Stimulated activated CD8-positive, alpha-beta memory T cell treated with anti-CD3 and anti-CD28 coated beads, Interleukin-4, amount 100 ng/mL, for 24 hours (primary cell): Measurements from ENCODE around the gene NT5C1A.
A peak's percentile ranks its signal among the peaks of the same experiment; 100 is the strongest.

Experiments
- DNase-seq: peaks from one replicate; pipeline ENCODE4 v3.0.0-alpha.2; 2020; ENCODE audit warnings: low read depth

Gene NT5C1A

GRCh38 chr1:39671793-39672550 lies at the start of gene NT5C1A:
TSS of gene NT5C1A (minus strand) at chr1:39672107. CDS start at chr1:39672038, 69 bp downstream.
- DNase-seq: no peak

GRCh38 chr1:39721664-39722063 lies 49.8 kb upstream of the NT5C1A start:
- DNase-seq: no peak

DNA sequence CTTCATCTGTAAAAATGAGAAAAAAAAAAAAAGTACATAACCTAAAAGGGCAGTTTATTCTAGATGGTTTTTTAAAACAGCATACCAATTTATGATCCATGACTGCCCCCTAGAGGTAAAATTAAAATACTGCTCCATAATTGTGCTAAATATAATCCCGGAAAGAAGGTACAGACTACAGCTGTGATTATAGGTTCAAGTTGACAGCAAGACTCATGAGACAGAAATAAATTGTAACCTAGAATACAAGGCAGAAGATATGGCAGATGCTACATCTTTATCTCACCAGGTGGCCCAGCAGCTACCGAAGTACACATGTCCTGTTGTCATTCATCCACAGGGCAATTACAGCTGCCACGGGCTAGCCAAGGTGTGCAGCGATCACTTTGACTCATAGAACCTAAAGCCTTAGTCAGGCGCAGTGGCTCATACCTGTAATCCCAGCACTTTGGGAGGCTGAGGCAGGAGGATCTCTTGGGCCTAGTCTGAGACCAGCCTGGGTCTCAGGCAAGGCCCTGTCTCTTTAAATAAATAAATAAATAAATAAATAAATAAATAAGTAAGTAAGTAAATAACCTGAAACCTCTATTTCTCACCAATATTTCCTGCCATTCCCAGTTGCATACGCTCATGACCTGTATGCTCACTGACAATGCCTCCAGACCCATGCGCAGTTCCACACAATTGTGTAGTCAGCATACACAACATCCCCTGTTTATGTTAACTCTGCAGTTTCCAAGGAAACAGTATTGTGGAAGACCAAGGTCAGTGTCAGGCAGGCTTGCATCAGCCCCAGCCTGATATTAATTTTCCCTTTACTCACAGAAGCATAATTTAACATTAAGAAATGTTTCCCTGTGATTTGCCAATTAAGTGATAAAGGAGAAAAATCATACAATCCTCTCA lies 48.4 kb upstream of the NT5C1A start:
- DNase-seq: no peak

GRCh38 chr1:39717809-39718208 lies 45.9 kb upstream of the NT5C1A start:
- DNase-seq: no peak

- DNase-seq: no peak
These were observed 41.6 kb upstream of the NT5C1A start for GRCh38 chr1:39713557-39713956.

DNA sequence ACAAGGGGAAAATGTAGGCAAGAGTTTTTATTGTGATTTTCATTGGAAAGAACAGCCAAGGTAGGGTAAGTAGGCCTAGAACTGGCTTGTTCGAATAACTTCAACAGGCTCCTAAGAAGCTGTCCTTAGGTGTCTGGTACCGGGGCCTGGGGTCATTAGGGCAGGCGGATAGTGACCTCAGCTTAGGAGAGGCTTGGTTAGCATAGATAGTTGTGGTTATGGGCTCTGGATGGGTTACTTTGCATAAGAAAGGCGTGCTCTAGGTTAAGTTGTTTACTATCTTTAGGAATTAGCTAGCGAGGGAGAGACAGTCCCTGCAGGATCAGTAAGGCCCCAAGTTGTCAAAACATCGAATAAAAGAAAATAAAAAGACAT lies 40.0 kb upstream of the NT5C1A start:
- no peak for DNase-seq

GRCh38 chr1:39711104-39711965 lies 39.4 kb upstream of the NT5C1A start:
- no peak for DNase-seq

GRCh38 chr1:39707506-39707905 lies 35.6 kb upstream of the NT5C1A start:
- DNase-seq: no peak

- DNase-seq: no peak
These were observed 32.9 kb upstream of the NT5C1A start for GRCh38 chr1:39704757-39705156.

DNA sequence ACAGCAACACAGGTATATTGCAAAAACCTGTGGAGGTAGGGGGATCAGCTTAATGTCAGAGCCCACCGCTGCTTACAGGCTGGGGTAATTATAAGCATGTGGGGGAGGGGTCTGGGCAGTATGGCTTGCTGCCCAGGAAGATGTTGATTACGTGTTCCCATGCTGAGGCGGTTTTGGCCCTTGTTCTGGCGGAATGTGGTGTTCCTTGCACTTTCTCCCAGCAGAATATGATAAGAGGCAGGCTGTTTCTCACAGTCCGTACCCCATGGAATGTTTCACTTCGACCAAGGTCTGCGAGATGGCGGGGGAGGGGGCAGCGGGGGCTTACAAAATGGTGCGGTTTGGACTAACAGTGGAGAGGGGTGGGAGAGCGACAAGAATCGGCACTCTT lies 29.1 kb upstream of the NT5C1A start:
- no peak for DNase-seq

DNA sequence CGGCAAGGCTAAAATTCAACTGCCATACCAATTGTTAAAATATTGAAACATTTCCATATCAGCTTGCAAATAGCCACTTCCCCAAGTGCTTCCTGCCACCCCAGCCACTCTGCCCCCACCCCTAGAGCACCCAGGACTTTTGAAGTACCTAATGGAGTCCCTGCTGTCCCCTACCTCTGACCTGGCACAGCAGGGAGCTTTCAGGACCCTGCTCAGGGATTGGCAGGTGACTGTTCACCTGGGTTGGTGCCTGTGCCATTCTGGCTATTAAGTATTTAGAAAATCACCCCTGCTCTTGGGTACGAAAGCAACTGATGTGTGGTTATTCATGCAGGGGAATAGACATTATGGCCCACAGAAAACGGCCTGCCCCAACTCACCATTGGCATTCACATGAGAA lies 28.4 kb upstream of the NT5C1A start:
- DNase-seq: no peak

- no peak for DNase-seq
These were observed 27.5 kb upstream of the NT5C1A start for GRCh38 chr1:39699419-39699818.

DNA sequence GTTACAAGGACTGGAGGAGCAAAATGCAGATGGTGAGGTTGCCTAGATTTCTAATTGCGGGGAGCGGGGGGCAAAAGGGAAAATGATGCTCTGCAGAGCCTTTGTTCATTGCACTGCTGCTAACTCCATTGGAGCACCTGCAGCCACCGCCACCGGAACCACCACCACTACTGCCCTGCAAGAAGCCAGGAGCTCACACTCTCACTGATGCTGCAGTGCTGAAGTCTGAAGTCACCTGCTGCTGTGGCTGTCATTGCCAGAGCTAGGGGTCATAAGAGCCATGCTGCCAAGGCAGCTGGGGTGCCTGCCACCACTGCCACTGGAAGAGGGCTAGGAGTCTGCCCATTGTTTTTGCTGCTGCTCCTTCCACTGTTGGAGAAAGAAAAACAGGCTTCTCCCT lies 26.7 kb upstream of the NT5C1A start:
- DNase-seq: no peak

DNA sequence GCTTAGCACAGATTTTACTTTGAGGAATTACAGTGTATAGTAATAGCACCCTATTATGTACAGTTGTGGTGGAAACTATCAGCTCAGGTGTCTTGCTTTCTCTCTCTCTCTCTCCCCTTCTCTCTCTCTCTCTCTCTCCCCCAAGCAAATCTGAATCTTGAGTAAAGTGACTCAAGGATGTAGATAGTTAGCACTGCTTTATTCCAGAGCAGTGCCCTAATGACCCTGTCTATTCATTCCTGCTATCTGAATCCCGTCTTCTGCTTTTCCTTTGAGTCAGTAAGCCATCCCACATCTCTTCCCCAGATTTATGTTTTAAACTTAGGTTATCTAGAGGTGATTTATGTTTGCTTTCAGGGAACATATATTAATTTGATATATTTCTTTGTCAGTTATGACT lies 24.5 kb upstream of the NT5C1A start:
- DNase-seq: no peak

GRCh38 chr1:39695016-39695415 lies 23.1 kb upstream of the NT5C1A start:
- no peak for DNase-seq

DNA sequence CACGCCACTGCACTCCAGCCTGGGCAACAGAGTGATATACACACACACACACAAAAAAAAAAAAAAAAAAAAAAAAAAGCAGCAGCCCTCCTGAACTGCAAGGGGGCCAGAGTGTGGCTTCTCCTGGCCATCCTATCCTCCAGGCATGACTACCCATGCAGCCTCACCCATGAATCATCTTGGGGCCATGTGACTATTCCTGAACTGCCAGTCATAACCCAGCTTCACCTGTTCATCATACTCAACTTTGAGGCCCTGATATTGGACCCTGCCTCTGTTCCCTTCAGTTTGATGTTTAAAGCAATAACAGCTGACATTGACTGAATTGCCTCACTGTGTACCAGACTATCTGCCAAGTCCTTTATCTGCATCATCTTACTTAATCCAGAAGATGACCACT lies 22.1 kb upstream of the NT5C1A start:
- DNase-seq: no peak

DNA sequence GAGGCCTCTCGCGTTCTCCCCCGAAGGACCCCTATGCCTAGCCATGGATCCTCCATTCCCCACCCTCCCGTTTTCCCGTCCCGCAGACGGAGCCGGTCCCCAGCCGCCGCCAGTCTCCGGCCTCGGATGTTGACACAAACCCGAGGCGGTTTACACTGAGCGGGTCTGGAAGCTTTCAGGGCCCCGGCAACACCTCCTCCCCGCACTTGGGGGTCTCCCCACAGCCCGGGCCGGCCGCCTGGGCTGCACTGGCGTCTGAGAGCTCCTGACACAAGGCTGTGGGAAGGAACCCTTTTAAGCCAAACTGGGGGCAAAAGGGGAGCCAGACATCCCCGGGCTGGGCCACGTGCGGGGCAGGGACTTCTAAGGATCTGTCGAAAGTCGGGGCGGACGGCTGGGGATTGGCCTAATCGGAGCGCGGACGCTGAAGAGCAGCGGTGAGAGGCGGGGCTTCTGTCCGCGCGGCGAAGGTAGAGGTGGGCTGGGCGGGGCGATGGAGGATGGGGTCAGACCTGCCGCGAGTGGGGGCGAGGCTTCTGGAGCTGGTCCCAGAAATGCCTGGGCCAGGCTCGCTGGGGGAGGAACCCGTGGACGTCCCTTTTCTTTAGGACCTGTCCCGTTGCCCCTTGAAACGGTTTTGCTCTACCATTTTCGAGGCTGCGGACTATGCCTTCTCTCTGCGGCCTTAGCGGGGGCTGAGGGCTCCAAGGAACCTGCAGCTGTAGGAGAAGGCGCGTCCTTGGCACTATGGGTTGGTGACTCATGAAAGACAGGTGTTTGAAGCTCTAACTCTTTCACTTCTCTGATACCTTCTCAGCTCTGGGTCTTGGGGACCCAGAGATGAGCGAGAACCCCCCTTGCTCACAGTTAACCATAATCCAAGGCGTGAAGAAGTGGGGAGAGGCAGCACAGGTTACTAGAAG lies 20.5 kb upstream of the NT5C1A start:
- DNase-seq: no peak

- DNase-seq: peak; percentile 82
These were observed 19.7 kb upstream of the NT5C1A start, which contains the start of gene HPCAL4 for GRCh38 chr1:39691383-39692151. TSS of gene HPCAL4 (minus strand) at chr1:39691433. CDS start at chr1:39684603, 6,830 bp downstream.

- DNase-seq: no peak
These were observed 19.0 kb upstream of the NT5C1A start for GRCh38 chr1:39690794-39691382.

DNA sequence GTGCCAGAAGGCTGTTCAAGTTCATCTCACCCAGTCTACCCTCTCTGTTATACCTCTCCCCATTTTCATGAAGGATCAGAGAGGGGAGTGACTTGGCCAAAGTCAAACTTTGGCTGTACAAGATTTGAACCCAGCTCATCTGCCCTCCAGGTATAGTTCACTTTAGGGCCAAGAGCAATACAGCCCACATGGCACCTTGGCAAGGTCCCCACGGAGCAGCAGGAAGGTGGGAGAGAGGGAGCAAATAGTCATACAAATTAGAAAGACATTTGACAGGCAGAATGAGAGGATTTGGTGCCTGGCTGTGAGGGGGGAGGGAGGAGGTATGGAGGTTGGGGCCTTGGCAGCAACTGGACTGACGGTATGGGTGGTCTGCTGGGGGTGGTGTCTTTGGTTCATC lies 18.3 kb upstream of the NT5C1A start:
- no peak for DNase-seq
